ENCODE measurements around the gene PTCH1.

PTCH1 gene

GRCh38 chr9:95458666-95459065 lies 58.1 kb downstream of the PTCH1 start:
- no peak for DNase-seq
- no peak overlapping the region for H2AFZ ChIP-seq (ENCODE audit: low read length)
- H3K9ac ChIP-seq (ENCODE audit: low read length): no peak overlapping the region
- H3K4me1 ChIP-seq (ENCODE audit: low read length): peaks cover 19% of the 10 kb centered on the region
- no peak overlapping the region for H3K27ac ChIP-seq (ENCODE audit: low read length)
- no peaks in the 10 kb centered on the region for H3K9me3 ChIP-seq (replicated peaks; ENCODE audit: insufficient read depth, low read length)
- H3K9me2 ChIP-seq (replicated peaks; ENCODE audit: insufficient read depth, low read length): no peaks in the 10 kb centered on the region
- H4K20me1 ChIP-seq (ENCODE audit: insufficient read depth, low read length): no peaks in the 10 kb centered on the region
- no peak for TF ChIP-seq EZH2 (optimal IDR thresholded peaks at IDR 0.05; ENCODE audit: low read depth, low read length)
- no peak for TF ChIP-seq EZH2phosphoT487 (IDR thresholded peaks at IDR 0.05; ENCODE audit: low read length)
- no peak overlapping the region for H3K4me2 ChIP-seq (ENCODE audit: low read depth, low read length)
- peaks cover 28% of the 10 kb centered on the region for H3K79me2 ChIP-seq (ENCODE audit: low read length)
- no peak overlapping the region for H3K4me3 ChIP-seq (ENCODE audit: low read length)
- H3F3A ChIP-seq (ENCODE audit: insufficient read depth, low read length): peaks cover 17% of the 10 kb centered on the region
- H3K36me3 ChIP-seq (replicated peaks; ENCODE audit: insufficient read depth, low read length): peaks cover 12% of the 10 kb centered on the region; the same call in 1 of the 2 replicates
- H3K27me3 ChIP-seq (replicated peaks; ENCODE audit: insufficient read depth, low read length): no peaks in the 10 kb centered on the region

GRCh38 chr9:95457769-95458168 lies 59.0 kb downstream of the PTCH1 start:
- peaks cover 9% of the 10 kb centered on the region for H3F3A ChIP-seq (ENCODE audit: insufficient read depth, low read length)
- no peak for DNase-seq
- H3K9ac ChIP-seq (ENCODE audit: low read length): no peak overlapping the region
- no peaks in the 10 kb centered on the region for H3K9me2 ChIP-seq (replicated peaks; ENCODE audit: insufficient read depth, low read length)
- H3K9me3 ChIP-seq (replicated peaks; ENCODE audit: insufficient read depth, low read length): no peaks in the 10 kb centered on the region
- H3K79me2 ChIP-seq (ENCODE audit: low read length): peaks cover 28% of the 10 kb centered on the region
- H3K36me3 ChIP-seq (replicated peaks; ENCODE audit: insufficient read depth, low read length): peaks cover 12% of the 10 kb centered on the region; the same call in 1 of the 2 replicates
- no peak overlapping the region for H3K4me2 ChIP-seq (ENCODE audit: low read depth, low read length)
- no peak overlapping the region for H3K4me3 ChIP-seq (ENCODE audit: low read length)
- H3K27ac ChIP-seq (ENCODE audit: low read length): no peak overlapping the region
- no peak overlapping the region for H2AFZ ChIP-seq (ENCODE audit: low read length)
- no peaks in the 10 kb centered on the region for H4K20me1 ChIP-seq (ENCODE audit: insufficient read depth, low read length)
- no peaks in the 10 kb centered on the region for H3K27me3 ChIP-seq (replicated peaks; ENCODE audit: insufficient read depth, low read length)
- H3K4me1 ChIP-seq (ENCODE audit: low read length): peaks cover 16% of the 10 kb centered on the region
- TF ChIP-seq CTCF (IDR thresholded peaks at IDR 0.05; ENCODE audit: low read length) (no peak), EZH2phosphoT487 (IDR thresholded peaks at IDR 0.05; ENCODE audit: low read length) (no peak), EZH2 (optimal IDR thresholded peaks at IDR 0.05; ENCODE audit: low read depth, low read length) (no peak)

- DNase-seq: no peak
- Histone ChIP-seq H3K9me3 (replicated peaks; ENCODE audit: insufficient read depth, low read length) (no peaks in the 10 kb centered on the region), H3K27me3 (replicated peaks; ENCODE audit: insufficient read depth, low read length) (no peaks in the 10 kb centered on the region), H3K9ac (ENCODE audit: low read length) (no peak overlapping the region), H2AFZ (ENCODE audit: low read length) (no peak overlapping the region), H3K4me3 (ENCODE audit: low read length) (no peak overlapping the region), H3K9me2 (replicated peaks; ENCODE audit: insufficient read depth, low read length) (no peaks in the 10 kb centered on the region), H3K27ac (ENCODE audit: low read length) (no peak overlapping the region), H3F3A (ENCODE audit: insufficient read depth, low read length) (no peaks in the 10 kb centered on the region), H3K79me2 (ENCODE audit: low read length) (peaks cover 15% of the 10 kb centered on the region), H3K4me2 (ENCODE audit: low read depth, low read length) (no peak overlapping the region), H3K4me1 (ENCODE audit: low read length) (peaks cover under 1% of the 10 kb centered on the region; the same call in 1 of the 2 replicates), H4K20me1 (ENCODE audit: insufficient read depth, low read length) (no peaks in the 10 kb centered on the region), H3K36me3 (replicated peaks; ENCODE audit: insufficient read depth, low read length) (peaks cover 12% of the 10 kb centered on the region; the same call in 1 of the 2 replicates)
- no peak for TF ChIP-seq EZH2phosphoT487 (IDR thresholded peaks at IDR 0.05; ENCODE audit: low read length)
- TF ChIP-seq EZH2 (optimal IDR thresholded peaks at IDR 0.05; ENCODE audit: low read depth, low read length): no peak
- TF ChIP-seq CTCF (IDR thresholded peaks at IDR 0.05; ENCODE audit: low read length): no peak
These were observed 61.1 kb downstream of the PTCH1 start for GRCh38 chr9:95455714-95456113.

- H3K9me2 ChIP-seq (replicated peaks; ENCODE audit: insufficient read depth, low read length): no peaks in the 10 kb centered on the region
These were observed 64.6 kb downstream of the PTCH1 start for GRCh38 chr9:95452176-95452575.

More at GRCh38 chr9:95452176-95452575, 64.6 kb downstream of the PTCH1 start:
- H3K27ac ChIP-seq (ENCODE audit: low read length): no peak overlapping the region
- no peak overlapping the region for H3K9ac ChIP-seq (ENCODE audit: low read length)
- 0 out of 2 replicates have a peak, but pooled peaks cover 4% of the 10 kb centered on the region for H3K36me3 ChIP-seq (replicated peaks; ENCODE audit: insufficient read depth, low read length)
- no peak overlapping the region for H2AFZ ChIP-seq (ENCODE audit: low read length)
- DNase-seq: no peak
- no peak overlapping the region for H3K4me2 ChIP-seq (ENCODE audit: low read depth, low read length)
- no peaks in the 10 kb centered on the region for H3K4me1 ChIP-seq (ENCODE audit: low read length)
- H3K4me3 ChIP-seq (ENCODE audit: low read length): no peak overlapping the region
- H3K27me3 ChIP-seq (replicated peaks; ENCODE audit: insufficient read depth, low read length): no peaks in the 10 kb centered on the region
- H3K9me3 ChIP-seq (replicated peaks; ENCODE audit: insufficient read depth, low read length): no peaks in the 10 kb centered on the region
- H3F3A ChIP-seq (ENCODE audit: insufficient read depth, low read length): no peaks in the 10 kb centered on the region
- H3K79me2 ChIP-seq (ENCODE audit: low read length): no peaks in the 10 kb centered on the region
- TF ChIP-seq EZH2 (optimal IDR thresholded peaks at IDR 0.05; ENCODE audit: low read depth, low read length) (no peak), CTCF (IDR thresholded peaks at IDR 0.05; ENCODE audit: low read length) (no peak), EZH2phosphoT487 (IDR thresholded peaks at IDR 0.05; ENCODE audit: low read length) (no peak)
- H4K20me1 ChIP-seq (ENCODE audit: insufficient read depth, low read length): no peaks in the 10 kb centered on the region
